HG03460 (cell line): ENCODE data around the gene XG.

ENCODE experiments used
- ATAC-seq: cut with Tn5 transposase; IDR thresholded peaks from one replicate; pipeline ENCODE4 v1.9.1; 2021; ENCODE audit not compliant: unreplicated experiment

The XG gene

GRCh38 chrX:2817036-2817435 is 65.2 kb downstream of the XG start:
- ATAC-seq: no peak

- no peak for ATAC-seq
These were observed 67.7 kb downstream of the XG start for GRCh38 chrX:2819345-2820135.

GRCh38 chrX:2820136-2820771 is 68.4 kb downstream of the XG start:
- ATAC-seq: no peak

GRCh38 chrX:2823795-2824386 is 72.1 kb downstream of the XG start:
- no peak for ATAC-seq

GRCh38 chrX:2824886-2825285 is 73.0 kb downstream of the XG start:
- ATAC-seq: no peak

- no peak for ATAC-seq
These were observed 76.6 kb downstream of the XG start, which contains the start of gene GYG2 for GRCh38 chrX:2828344-2828958. GYG2 (plus strand) TSS chrX:2828930; CDS start chrX:2830189, 1,259 bp downstream.

- ATAC-seq: no peak
These were observed 77.1 kb downstream of the XG start for GRCh38 chrX:2828959-2829411.

GRCh38 chrX:2829469-2830246 is 77.8 kb downstream of the XG start:
- no peak for ATAC-seq

GRCh38 chrX:2831471-2832228 is 79.8 kb downstream of the XG start:
- ATAC-seq: no peak

GRCh38 chrX:2837961-2838360 is 86.1 kb downstream of the XG start:
- no peak for ATAC-seq

GRCh38 chrX:2840961-2841360 is 89.1 kb downstream of the XG start:
- no peak for ATAC-seq

GRCh38 chrX:2841537-2841936 is 89.7 kb downstream of the XG start:
- no peak for ATAC-seq

GRCh38 chrX:2846992-2847391 is 95.2 kb downstream of the XG start:
- no peak for ATAC-seq

- ATAC-seq: no peak
These were observed 97.0 kb downstream of the XG start for GRCh38 chrX:2848871-2849301.

GRCh38 chrX:2854918-2855317 is 103.1 kb downstream of the XG start:
- no peak for ATAC-seq

- ATAC-seq: no peak
These were observed 103.9 kb downstream of the XG start for GRCh38 chrX:2855761-2856160.

GRCh38 chrX:2857566-2857965 is 105.7 kb downstream of the XG start:
- ATAC-seq: no peak

- ATAC-seq: no peak
These were observed 107.5 kb downstream of the XG start for GRCh38 chrX:2859197-2859797.

- ATAC-seq: no peak
These were observed 110.6 kb downstream of the XG start for GRCh38 chrX:2862404-2862803.

GRCh38 chrX:2863646-2864045 is 111.8 kb downstream of the XG start:
- ATAC-seq: no peak
